Stimulated activated effector memory CD8-positive, alpha-beta T cell treated with anti-CD3 and anti-CD28 coated beads, Interleukin-12 subunit alpha, Interleukin-12 subunit beta, amount 100 ng/mL, for 72 hours (primary cell): ENCODE results near the gene DNTTIP2.

ENCODE experiments used
- ATAC-seq: fragments of 150-1000 bp; cut with Tn5 transposase; 2 replicates; pipeline ENCODE4 v1.10.0; 2021
- DNase-seq, 2 donors: peaks; one replicate each; pipeline ENCODE4 v3.0.0; 2021 to 2022; ENCODE audit warnings: low spot score in 2 of 2
- H3K27ac Mint-ChIP-seq: one replicate; pipeline ENCODE4 v1.8.0; 2022; ENCODE audit warnings: mild to moderate bottlenecking, mixed read lengths
- H3K36me3 Mint-ChIP-seq: one replicate; pipeline ENCODE4 v1.8.0; 2022; ENCODE audit warnings: mild to moderate bottlenecking, mixed read lengths
- H3K4me1 Mint-ChIP-seq: one replicate; pipeline ENCODE4 v1.8.0; 2022; ENCODE audit warnings: mixed read lengths
- H3K4me3 Mint-ChIP-seq: one replicate; pipeline ENCODE4 v1.8.0; 2022; ENCODE audit warnings: mild to moderate bottlenecking, mixed read lengths
- H3K9me3 Mint-ChIP-seq: one replicate; pipeline ENCODE4 v1.8.0; 2022; ENCODE audit warnings: mixed read lengths

Gene DNTTIP2

DNA sequence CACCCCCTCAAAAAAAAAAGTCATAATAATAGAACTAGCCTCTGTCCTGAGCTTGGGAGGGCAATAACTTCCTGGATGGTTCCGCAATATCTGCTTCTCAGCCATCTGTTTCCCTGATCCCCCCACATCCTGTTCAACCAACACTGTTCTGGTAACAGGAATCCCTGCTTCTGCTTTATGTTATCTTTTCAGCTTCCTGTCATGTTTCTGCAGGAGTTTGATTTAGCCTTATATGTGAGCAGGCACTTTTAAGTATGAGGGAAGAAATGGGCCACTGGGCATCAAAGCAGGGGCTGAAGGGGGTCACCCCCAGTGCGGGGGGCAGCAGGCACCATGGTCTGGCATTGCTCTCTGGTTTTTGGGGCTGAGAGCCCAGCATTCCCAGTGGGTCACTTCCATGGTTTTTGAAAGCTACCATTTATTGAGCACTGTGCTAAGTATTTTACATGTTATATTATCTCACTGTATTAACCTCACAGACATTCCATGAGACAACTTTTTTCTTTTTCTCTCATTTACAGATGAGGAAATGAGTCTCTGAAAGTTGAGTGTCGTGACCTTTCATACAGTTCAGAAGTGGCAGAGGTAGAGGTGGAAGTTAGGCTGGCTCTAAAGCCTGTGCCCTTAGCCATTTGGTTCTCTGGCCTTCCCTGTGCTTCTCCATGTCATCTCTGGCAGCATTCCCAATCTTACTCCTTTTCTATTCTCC, 61.9 kb downstream of the DNTTIP2 start:
- H3K4me3 Mint-ChIP-seq, result peak overlapping the region; percentile 19
- no peaks in the 10 kb centered on the region for H3K36me3 Mint-ChIP-seq
- H3K9me3 Mint-ChIP-seq, result no peaks in the 10 kb centered on the region
- no peak for ATAC-seq
- no peak overlapping the region for H3K27ac Mint-ChIP-seq
- H3K4me1 Mint-ChIP-seq, result peaks cover 22% of the 10 kb centered on the region
- no peak for DNase-seq
